NCI-H1930 (cell line): ENCODE results near the gene CLDN19.
"Not testable (repeated sequence)": the region's sequence is repeated elsewhere in the genome, so short reads cannot be mapped to it uniquely, and the experiment has no call there.

Source experiments
- DNase-seq, 2 experiments: peaks; one replicate each; lab custom pipeline; 2025; lab: John Stamatoyannopoulos, UW

CLDN19 gene

GRCh38 chr1:42759114-42759513 lies 19.1 kb upstream of the CLDN19 start:
- DNase-seq, result no peak

- no peak for DNase-seq
These were observed 18.6 kb upstream of the CLDN19 start for GRCh38 chr1:42758641-42759040.

GRCh38 chr1:42757892-42758275 lies 17.8 kb upstream of the CLDN19 start:
- DNase-seq, result no peak

- no peak for DNase-seq
These were observed 17.2 kb upstream of the CLDN19 start for GRCh38 chr1:42756956-42757891.

GRCh38 chr1:42753070-42753469 lies 13.0 kb upstream of the CLDN19 start:
- DNase-seq, result no peak

- DNase-seq, result no peak
These were observed 12.2 kb upstream of the CLDN19 start for GRCh38 chr1:42752284-42752683.

GRCh38 chr1:42751511-42752070 lies 11.6 kb upstream of the CLDN19 start:
- not testable (repeated sequence) for DNase-seq

- DNase-seq, result no peak
These were observed 10.0 kb upstream of the CLDN19 start for GRCh38 chr1:42750041-42750440.

- DNase-seq, result no peak
These were observed 8.7 kb upstream of the CLDN19 start for GRCh38 chr1:42748461-42749410.

- no peak for DNase-seq
These were observed 8.0 kb upstream of the CLDN19 start for GRCh38 chr1:42748021-42748420.

- DNase-seq, result peak in 1 of 2 experiments; percentile 12
These were observed 7.1 kb upstream of the CLDN19 start for GRCh38 chr1:42747125-42747524.

GRCh38 chr1:42746436-42747105 lies 6.5 kb upstream of the CLDN19 start:
- DNase-seq, result no peak

- DNase-seq, result no peak
These were observed 5.8 kb upstream of the CLDN19 start for GRCh38 chr1:42745851-42746250.

- no peak for DNase-seq
These were observed 4.0 kb upstream of the CLDN19 start for GRCh38 chr1:42744148-42744413.

- no peak for DNase-seq
These were observed 3.5 kb upstream of the CLDN19 start for GRCh38 chr1:42743317-42744147.

- no peak for DNase-seq
These were observed 2.7 kb upstream of the CLDN19 start for GRCh38 chr1:42742617-42743316.

GRCh38 chr1:42742141-42742540 lies 2.1 kb upstream of the CLDN19 start:
- no peak for DNase-seq

- DNase-seq, result no peak
These were observed 1.7 kb upstream of the CLDN19 start for GRCh38 chr1:42741706-42742105.

- DNase-seq, result no peak
These were observed 980 bp upstream of the CLDN19 start for GRCh38 chr1:42740851-42741580.

GRCh38 chr1:42738678-42739226 lies 1.3 kb downstream of the CLDN19 start:
- DNase-seq, result no peak
